GM23248 (cell line): ENCODE results near the gene PHIP. TPM values are rescaled to one million over a fixed set of nuclear protein-coding genes. Genes with fewer than 3 reads are reported as not detected.

Experiments used
- DNase-seq: peaks from one replicate; pipeline ENCODE4 v3.0.0-alpha.2; 2015
- H2AFZ ChIP-seq: fragments of 200-600 bp; sonication (generic); 2 replicates; pipeline ENCODE4 v1.6.1; 2016; ENCODE audit warnings: antibody characterized with exemption
- H3F3A ChIP-seq: fragments of 200-600 bp; sonication (generic); 2 replicates; pipeline ENCODE4 v1.6.1; 2016; ENCODE audit warnings: mild to moderate bottlenecking, antibody characterized with exemption, mixed run types; ENCODE audit not compliant: insufficient read depth
- H3K27ac ChIP-seq: fragments of 200-600 bp; sonication (generic); 2 replicates; pipeline ENCODE4 v1.5.1; 2016; ENCODE audit warnings: mild to moderate bottlenecking
- H3K27me3 ChIP-seq: fragments of 200-600 bp; sonication (generic); replicated peaks from 2 replicates; pipeline ENCODE4 v1.6.1; 2016; ENCODE audit warnings: mild to moderate bottlenecking; ENCODE audit not compliant: insufficient read depth
- H3K36me3 ChIP-seq: fragments of 200-600 bp; sonication (generic); 2 replicates; pipeline ENCODE4 v1.6.1; 2016; ENCODE audit warnings: low read depth, mild to moderate bottlenecking
- H3K4me1 ChIP-seq: fragments of 200-600 bp; sonication (generic); 2 replicates; pipeline ENCODE4 v1.6.1; 2016; ENCODE audit warnings: mild to moderate bottlenecking; ENCODE audit not compliant: insufficient read depth
- H3K4me2 ChIP-seq: fragments of 200-600 bp; sonication (generic); one replicate; pipeline ENCODE4 v1.6.1; 2016; ENCODE audit warnings: mild to moderate bottlenecking; ENCODE audit not compliant: unreplicated experiment
- H3K4me3 ChIP-seq: fragments of 200-600 bp; sonication (generic); 2 replicates; pipeline ENCODE4 v1.5.1; 2016; ENCODE audit warnings: mild to moderate bottlenecking
- H3K79me2 ChIP-seq: fragments of 200-600 bp; sonication (generic); 2 replicates; pipeline ENCODE4 v1.6.1; 2016; ENCODE audit warnings: mild to moderate bottlenecking; ENCODE audit not compliant: insufficient read depth
- H3K9ac ChIP-seq: fragments of 200-600 bp; sonication (generic); 2 replicates; pipeline ENCODE4 v1.6.1; 2016; ENCODE audit warnings: mild to moderate bottlenecking
- H3K9me2 ChIP-seq: fragments of 200-600 bp; sonication (generic); 2 replicates; pipeline ENCODE4 v1.6.1; 2016; ENCODE audit warnings: mixed run types, mild to moderate bottlenecking, moderate library complexity; ENCODE audit not compliant: insufficient read depth
- H3K9me3 ChIP-seq: fragments of 200-600 bp; sonication (generic); one replicate; pipeline ENCODE4 v1.6.1; 2017; ENCODE audit warnings: low read depth
- H4K20me1 ChIP-seq: fragments of 200-600 bp; sonication (generic); 2 replicates; pipeline ENCODE4 v1.6.0; 2016; ENCODE audit not compliant: insufficient read depth
- EZH2 ChIP-seq: fragments of 200-600 bp; sonication (generic); IDR thresholded peaks from 2 replicates; pipeline ENCODE4 v1.6.1; 2018; ENCODE audit warnings: antibody characterized with exemption, mild to moderate bottlenecking; ENCODE audit not compliant: insufficient read depth, poor library complexity, severe bottlenecking
- EZH2phosphoT487 ChIP-seq: fragments of 200-600 bp; sonication (generic); IDR thresholded peaks from 2 replicates; pipeline ENCODE4 v1.6.1; 2018; ENCODE audit warnings: antibody characterized with exemption, moderate library complexity, mild to moderate bottlenecking, low read depth; ENCODE audit not compliant: insufficient read depth
- WGBS, 2 experiments: methylation state at CpG; one replicate each; pipeline ENCODE4 v1.1.6; 2015 to 2017; ENCODE audit warnings: low lambda C conversion rate in 2 of 2, low coverage in 1 of 2; ENCODE audit errors: missing lambda C conversion rate in 2 of 2; 5-methylcytosine and 5-hydroxymethylcytosine counted together
- in situ Hi-C: fragments of 300-500 bp; cut with MboI; formaldehyde crosslinking; loops from 2 replicates; pipeline ENCODE4 v1.15.0; 2020
- polyA plus RNA-seq: library from polyadenylated mRNA; unstranded; fragments of >200 nt; fragmentation: Nextera tagmentation; extraction: Ambion mirVana; gene quantifications from 2 replicates; pipeline ENCODE4 v1.2.1, GENCODE V29; 2016
- total RNA-seq: library from RNA; depleted of rRNA; stranded (reverse); fragments of >200 nt; shearing (Covaris generic); gene quantifications from 2 replicates; pipeline ENCODE4 v1.2.3, GENCODE V29; 2014

The PHIP gene
- total and polyA plus RNA-seq, 2 experiments from 2014 or later = 9.0 to 14.5 TPM

- 100% methylated on average over 1 of the region's 1 CpG for WGBS, 2 experiments
- Histone ChIP-seq H3K4me3 (no peak overlapping the region), H3K4me2 (no peak overlapping the region), H4K20me1 (no peaks in the 10 kb centered on the region), H3K36me3 (peaks cover 58% of the 10 kb centered on the region), H3K9me3 (no peaks in the 10 kb centered on the region), H3K27me3 (no peaks in the 10 kb centered on the region), H2AFZ (no peak overlapping the region), H3K27ac (no peak overlapping the region), H3K79me2 (no peaks in the 10 kb centered on the region), H3K9ac (no peak overlapping the region), H3K4me1 (no peaks in the 10 kb centered on the region), H3F3A (no peaks in the 10 kb centered on the region), H3K9me2 (no peaks in the 10 kb centered on the region)
- DNase-seq = no peak
- TF ChIP-seq EZH2phosphoT487 (no peak), EZH2 (no peak)
- in situ Hi-C loops = no loop called here
Measured at GRCh38 chr6:78952362-78952761, 125.7 kb downstream of the PHIP start.

- no peaks in the 10 kb centered on the region for H4K20me1 ChIP-seq
- H3K79me2 ChIP-seq = no peaks in the 10 kb centered on the region
- H3K9me2 ChIP-seq = no peaks in the 10 kb centered on the region
- H3F3A ChIP-seq = no peaks in the 10 kb centered on the region
- H3K4me1 ChIP-seq = no peaks in the 10 kb centered on the region
- no peaks in the 10 kb centered on the region for H3K9me3 ChIP-seq
- WGBS, 2 experiments = 94 to 96% methylated on average over 3 of the region's 3 CpGs
- no peak overlapping the region for H3K27ac ChIP-seq
- no peak overlapping the region for H3K9ac ChIP-seq
- H2AFZ ChIP-seq = no peak overlapping the region
- H3K4me3 ChIP-seq = no peak overlapping the region
- H3K36me3 ChIP-seq = peaks cover 82% of the 10 kb centered on the region
- TF ChIP-seq EZH2 (no peak), EZH2phosphoT487 (no peak)
- DNase-seq = no peak
- H3K27me3 ChIP-seq = no peaks in the 10 kb centered on the region
- no peak overlapping the region for H3K4me2 ChIP-seq
- in situ Hi-C loops = no loop called here
Measured at GRCh38 chr6:78948785-78949184, 129.3 kb downstream of the PHIP start.

GRCh38 chr6:78947962-78948361 lies 130.1 kb downstream of the PHIP start:
- no peak overlapping the region for H3K4me2 ChIP-seq

GRCh38 chr6:78947529-78947928 lies 130.5 kb downstream of the PHIP start:
- no peaks in the 10 kb centered on the region for H3F3A ChIP-seq
- DNase-seq = peak; percentile 8
- no peaks in the 10 kb centered on the region for H3K9me2 ChIP-seq
- TF ChIP-seq EZH2 (no peak), EZH2phosphoT487 (no peak)
- H3K27me3 ChIP-seq = no peaks in the 10 kb centered on the region
- peaks cover 79% of the 10 kb centered on the region for H3K36me3 ChIP-seq
- H3K4me3 ChIP-seq = no peak overlapping the region
- in situ Hi-C loops = no loop called here
- H2AFZ ChIP-seq = no peak overlapping the region
- H3K27ac ChIP-seq = no peak overlapping the region
- H4K20me1 ChIP-seq = no peaks in the 10 kb centered on the region
- no peaks in the 10 kb centered on the region for H3K9me3 ChIP-seq
- no peaks in the 10 kb centered on the region for H3K79me2 ChIP-seq
- H3K4me2 ChIP-seq = no peak overlapping the region
- peaks cover 4% of the 10 kb centered on the region for H3K4me1 ChIP-seq
- 78 to 82% methylated on average over 2 of the region's 2 CpGs for WGBS, 2 experiments
- H3K9ac ChIP-seq = no peak overlapping the region

More at GRCh38 chr6:78947962-78948361, 130.1 kb downstream of the PHIP start:
- no peak overlapping the region for H3K4me3 ChIP-seq
- no peak overlapping the region for H3K27ac ChIP-seq
- no peaks in the 10 kb centered on the region for H3K9me3 ChIP-seq
- H3F3A ChIP-seq = no peaks in the 10 kb centered on the region
- H2AFZ ChIP-seq = no peak overlapping the region
- WGBS, 2 experiments = 97 to 98% methylated on average over 2 of the region's 2 CpGs
- peaks cover 83% of the 10 kb centered on the region for H3K36me3 ChIP-seq
- no peak for TF ChIP-seq EZH2phosphoT487
- no peak for TF ChIP-seq EZH2
- H3K4me1 ChIP-seq = no peaks in the 10 kb centered on the region
- in situ Hi-C loops = no loop called here
- no peak overlapping the region for H3K9ac ChIP-seq
- H3K27me3 ChIP-seq = no peaks in the 10 kb centered on the region
- peak; percentile 47 for DNase-seq
- no peaks in the 10 kb centered on the region for H3K9me2 ChIP-seq
- H3K79me2 ChIP-seq = no peaks in the 10 kb centered on the region
- no peaks in the 10 kb centered on the region for H4K20me1 ChIP-seq

GRCh38 chr6:78942446-78942845 lies 135.6 kb downstream of the PHIP start:
- H3F3A ChIP-seq = no peaks in the 10 kb centered on the region
- no peaks in the 10 kb centered on the region for H3K9me2 ChIP-seq
- in situ Hi-C loops = no loop called here
- DNase-seq = peak; percentile 47
- no peaks in the 10 kb centered on the region for H3K9me3 ChIP-seq
- no peaks in the 10 kb centered on the region for H4K20me1 ChIP-seq
- H2AFZ ChIP-seq = no peak overlapping the region
- H3K9ac ChIP-seq = no peak overlapping the region
- H3K27ac ChIP-seq = no peak overlapping the region
- H3K4me1 ChIP-seq = peaks cover 8% of the 10 kb centered on the region
- H3K4me3 ChIP-seq = no peak overlapping the region
- peaks cover 52% of the 10 kb centered on the region for H3K36me3 ChIP-seq
- TF ChIP-seq EZH2phosphoT487 = no peak
- 96 to 100% methylated on average over 1 of the region's 1 CpG for WGBS, 2 experiments
- no peaks in the 10 kb centered on the region for H3K27me3 ChIP-seq
- no peak overlapping the region for H3K4me2 ChIP-seq
- no peaks in the 10 kb centered on the region for H3K79me2 ChIP-seq
